Astrocyte of the cerebellum (primary cell): ENCODE results near the gene RNF157.

Experiments
- DNase-seq: peaks from one replicate; pipeline ENCODE4 v3.0.0-alpha.2; 2011; ENCODE audit warnings: low read depth
- H3K4me3 ChIP-seq: 2 replicates; pipeline ENCODE4 v1.5.1; 2011; ENCODE audit warnings: mild to moderate bottlenecking, low read depth, low read length, moderate library complexity
- in situ Hi-C: cut with HindIII; loops from 2 replicates; pipeline ENCODE4 v1.10.0; 2017; ENCODE audit warnings: low sequenced_read_pairs
- TF ChIP-seq, protein P1 (sequence below): IDR thresholded peaks from 2 replicates; pipeline ENCODE4 v1.5.1; 2012; ENCODE audit warnings: low read length, low read depth, moderate library complexity, mild to moderate bottlenecking; ENCODE audit errors: missing control alignments

Gene RNF157

DNA sequence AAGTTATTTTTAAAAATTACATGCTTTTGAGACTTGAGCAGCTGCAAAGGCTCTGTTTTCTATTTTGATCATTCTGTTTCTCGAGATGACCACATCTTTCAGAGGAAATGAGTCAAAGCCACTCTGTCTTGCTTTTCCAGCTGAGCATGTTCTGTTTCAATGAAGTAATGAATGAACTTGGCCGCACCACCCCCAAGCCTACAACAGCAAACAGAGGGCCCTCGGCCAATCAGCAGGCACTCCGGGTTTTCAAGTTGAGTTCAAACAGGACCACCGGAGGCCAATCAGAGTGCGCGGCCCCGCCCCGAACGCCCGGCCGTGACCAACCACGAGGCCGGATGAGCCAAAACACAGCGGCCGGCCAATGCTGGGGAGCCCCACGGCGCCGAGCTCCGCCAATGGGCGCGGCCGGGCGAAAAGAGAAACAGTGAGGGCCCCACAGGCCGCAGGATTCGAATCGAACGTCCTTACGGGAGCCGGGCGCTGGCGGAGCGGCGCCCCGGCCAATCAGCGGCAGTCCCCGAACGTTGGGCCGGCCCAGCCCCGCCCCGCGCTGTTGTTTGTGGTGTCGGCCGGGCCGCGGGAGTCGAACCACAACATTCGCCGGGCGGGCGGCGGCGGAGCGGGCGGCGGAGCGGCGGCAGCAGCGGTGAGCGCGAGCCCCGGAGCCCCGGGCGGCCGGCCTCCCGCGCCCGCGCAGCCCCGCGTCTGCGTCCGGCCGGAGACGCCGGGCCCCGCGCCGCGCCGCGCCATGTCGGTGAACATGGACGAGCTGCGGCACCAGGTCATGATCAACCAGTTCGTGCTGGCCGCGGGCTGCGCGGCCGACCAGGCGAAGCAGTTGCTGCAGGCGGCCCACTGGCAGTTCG, 24.7 kb upstream of the RNF157 start, which contains the start of gene UBALD2:
TSS of gene UBALD2 (plus strand) at position 594 of the 869 bp plus-strand sequence. CDS start at position 752, 158 bp downstream.
- peak within 1 kb of the TSS; percentile 78 for H3K4me3 ChIP-seq
- peak; percentile 100 for DNase-seq
- TF ChIP-seq, protein P1, sequence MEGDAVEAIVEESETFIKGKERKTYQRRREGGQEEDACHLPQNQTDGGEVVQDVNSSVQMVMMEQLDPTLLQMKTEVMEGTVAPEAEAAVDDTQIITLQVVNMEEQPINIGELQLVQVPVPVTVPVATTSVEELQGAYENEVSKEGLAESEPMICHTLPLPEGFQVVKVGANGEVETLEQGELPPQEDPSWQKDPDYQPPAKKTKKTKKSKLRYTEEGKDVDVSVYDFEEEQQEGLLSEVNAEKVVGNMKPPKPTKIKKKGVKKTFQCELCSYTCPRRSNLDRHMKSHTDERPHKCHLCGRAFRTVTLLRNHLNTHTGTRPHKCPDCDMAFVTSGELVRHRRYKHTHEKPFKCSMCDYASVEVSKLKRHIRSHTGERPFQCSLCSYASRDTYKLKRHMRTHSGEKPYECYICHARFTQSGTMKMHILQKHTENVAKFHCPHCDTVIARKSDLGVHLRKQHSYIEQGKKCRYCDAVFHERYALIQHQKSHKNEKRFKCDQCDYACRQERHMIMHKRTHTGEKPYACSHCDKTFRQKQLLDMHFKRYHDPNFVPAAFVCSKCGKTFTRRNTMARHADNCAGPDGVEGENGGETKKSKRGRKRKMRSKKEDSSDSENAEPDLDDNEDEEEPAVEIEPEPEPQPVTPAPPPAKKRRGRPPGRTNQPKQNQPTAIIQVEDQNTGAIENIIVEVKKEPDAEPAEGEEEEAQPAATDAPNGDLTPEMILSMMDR = no peak
- in situ Hi-C loops = no loop called here

DNA sequence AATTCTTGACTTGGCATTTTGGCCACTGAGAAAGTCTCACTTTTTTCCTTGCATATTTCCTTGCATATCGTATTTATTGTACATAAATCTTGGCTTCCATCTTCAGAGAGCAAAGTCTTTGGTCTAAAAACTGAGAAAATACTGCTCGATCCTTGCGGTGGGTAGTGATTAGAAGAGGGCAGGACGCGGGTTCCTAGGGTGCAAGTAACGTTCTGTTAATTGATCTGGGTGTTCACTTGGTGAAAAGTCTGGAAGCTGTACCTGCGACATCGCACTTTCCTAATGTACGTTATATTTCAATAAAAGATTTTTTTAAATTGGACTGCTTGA, 24.1 kb upstream of the RNF157 start:
- DNase-seq = no peak
- no peak overlapping the region for H3K4me3 ChIP-seq

DNA sequence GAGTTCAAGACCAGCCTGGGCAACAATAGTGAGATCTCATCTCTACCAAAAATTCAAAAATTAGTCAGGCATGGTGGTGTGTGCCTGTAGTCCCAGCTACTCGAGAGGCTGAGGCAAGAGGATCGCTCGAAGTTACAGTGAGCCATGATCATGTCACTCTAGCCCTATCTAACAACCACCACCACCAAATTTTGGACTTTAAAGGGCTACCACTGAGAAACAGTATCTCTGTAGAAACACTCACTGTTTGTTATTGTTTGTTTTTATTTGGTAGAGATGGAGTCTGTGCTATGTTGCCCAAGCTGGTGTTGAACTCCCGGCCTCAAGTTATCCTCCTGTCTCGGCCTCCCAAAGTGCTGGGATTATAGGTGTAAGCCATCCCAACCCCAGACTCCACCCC, 23.6 kb upstream of the RNF157 start:
- DNase-seq = no peak
- in situ Hi-C loops = no loop called here
- TF ChIP-seq, protein P1 = no peak
- H3K4me3 ChIP-seq = no peak overlapping the region

More for the DNA sequence above, 24.1 kb upstream of the RNF157 start:
- TF ChIP-seq, protein P1 = no peak
- in situ Hi-C loops = no loop called here

DNA sequence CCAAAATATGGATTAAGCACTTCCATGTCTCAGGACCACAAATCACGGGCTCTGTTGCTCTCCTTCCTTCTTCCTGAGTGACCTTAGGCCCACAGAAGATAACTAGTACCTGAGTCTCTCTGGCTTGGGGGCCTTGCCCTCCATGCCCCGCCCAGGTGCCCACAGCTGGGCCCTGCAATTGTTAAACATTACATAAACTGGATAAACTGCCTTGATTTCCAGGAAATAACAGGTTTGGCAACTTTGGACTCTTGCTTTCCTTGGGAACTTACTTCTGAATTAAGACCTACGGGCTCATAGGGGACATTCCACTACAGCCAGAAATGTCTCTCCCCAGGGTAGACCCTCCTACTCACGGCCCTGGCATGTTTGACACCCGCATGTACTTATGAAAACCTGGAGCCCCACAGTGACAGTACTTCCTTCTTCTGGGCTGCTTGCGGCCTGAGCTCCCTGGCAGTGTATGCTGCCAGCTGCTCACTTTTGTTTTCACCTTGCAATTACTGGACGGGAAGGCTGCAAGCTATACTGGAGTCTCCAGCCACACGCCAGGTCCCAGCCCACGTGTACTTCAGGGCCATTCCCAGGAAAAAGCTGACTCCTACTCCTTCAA, 22.5 kb upstream of the RNF157 start:
- in situ Hi-C loops = no loop called here
- H3K4me3 ChIP-seq = no peak overlapping the region
- TF ChIP-seq, protein P1 = no peak
- no peak for DNase-seq

DNA sequence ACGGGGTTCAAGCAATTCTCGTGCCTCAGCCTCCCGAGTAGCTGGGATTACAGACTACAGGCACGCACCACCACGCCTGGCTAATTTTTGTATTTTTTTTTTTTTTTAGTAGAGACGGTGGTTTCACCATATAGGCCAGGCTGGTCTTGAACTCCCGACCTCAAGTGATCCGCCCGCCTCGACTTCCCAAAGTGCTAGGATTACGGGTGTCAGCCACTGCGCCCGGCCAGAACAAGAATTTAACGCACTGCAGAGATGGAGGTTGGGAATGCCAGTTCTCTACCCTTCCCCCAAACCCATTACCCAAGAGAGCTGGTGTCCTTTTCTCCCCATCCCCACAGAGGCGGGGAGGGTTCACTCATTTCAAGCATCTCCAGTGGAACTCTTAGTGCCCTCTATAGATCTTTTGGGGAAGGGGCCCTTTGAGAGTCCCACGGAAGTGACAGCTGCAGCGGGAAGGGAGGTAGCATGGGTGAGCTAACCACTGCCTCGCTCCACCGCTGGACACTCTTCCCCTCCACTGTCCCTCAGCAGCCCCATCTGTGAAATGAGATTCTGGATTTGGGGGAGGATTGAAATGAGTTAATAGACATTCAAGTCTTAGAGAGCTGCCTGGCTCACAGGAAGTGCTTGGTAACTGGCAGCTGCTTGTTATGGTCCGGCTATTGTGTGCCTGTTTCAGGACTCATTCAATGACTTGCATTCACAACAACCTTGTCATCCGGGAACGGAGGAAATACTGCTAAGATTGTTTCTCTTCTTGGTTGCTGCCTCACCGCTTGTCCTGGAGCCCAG, 21.3 kb upstream of the RNF157 start:
- in situ Hi-C loops = no loop called here
- TF ChIP-seq, protein P1 = no peak
- no peak overlapping the region for H3K4me3 ChIP-seq
- DNase-seq = no peak

DNA sequence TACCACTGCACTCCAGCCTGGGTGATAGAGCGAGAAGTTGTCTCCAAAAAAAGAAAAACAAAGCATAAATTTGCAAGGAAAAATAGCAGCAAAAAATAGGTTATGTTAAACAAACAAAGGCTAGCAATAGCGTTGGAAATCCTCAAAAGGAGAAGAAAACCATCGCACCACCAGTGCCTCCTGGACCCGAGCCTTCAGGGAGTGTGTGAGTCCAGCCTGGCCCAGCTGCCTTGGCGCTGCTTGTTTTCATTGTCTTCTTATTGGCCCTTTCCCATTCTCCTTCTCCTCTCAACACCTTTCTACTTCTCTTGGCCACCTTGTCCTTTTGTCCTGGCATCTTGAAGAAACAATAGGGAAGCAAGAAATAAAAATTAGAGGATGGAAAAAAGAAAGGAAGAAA, 20.4 kb upstream of the RNF157 start:
- no peak for DNase-seq
- no peak overlapping the region for H3K4me3 ChIP-seq
- TF ChIP-seq, protein P1 = no peak
- in situ Hi-C loops = no loop called here
